HG03342 (cell line): ENCODE measurements around the gene BRD3OS.

ENCODE experiments used
- ATAC-seq: cut with Tn5 transposase; IDR thresholded peaks from one replicate; pipeline ENCODE4 v1.9.1; 2021; ENCODE audit warnings: mild to moderate bottlenecking, moderate library complexity; ENCODE audit not compliant: unreplicated experiment

Gene BRD3OS

DNA sequence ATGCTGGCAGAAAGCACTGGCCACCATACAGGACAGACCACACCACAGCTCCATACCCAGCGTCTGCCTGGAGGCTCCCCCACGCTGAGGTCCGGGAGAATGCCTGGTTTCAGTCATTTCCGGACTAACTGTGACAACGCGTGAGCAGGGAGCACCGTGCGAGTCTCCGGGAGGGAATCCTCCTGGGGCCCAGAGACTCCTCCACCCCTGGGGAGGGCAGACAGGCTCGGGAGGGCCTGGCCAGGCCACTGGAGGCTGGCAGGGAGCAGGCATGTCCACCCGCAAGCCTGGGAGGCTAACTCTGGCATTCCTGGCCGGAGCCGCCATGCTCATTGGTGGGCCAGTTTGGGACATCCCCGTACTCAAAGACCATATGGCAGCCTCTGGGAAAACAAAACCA, 6.5 kb downstream of the BRD3OS start:
- no peak for ATAC-seq

DNA sequence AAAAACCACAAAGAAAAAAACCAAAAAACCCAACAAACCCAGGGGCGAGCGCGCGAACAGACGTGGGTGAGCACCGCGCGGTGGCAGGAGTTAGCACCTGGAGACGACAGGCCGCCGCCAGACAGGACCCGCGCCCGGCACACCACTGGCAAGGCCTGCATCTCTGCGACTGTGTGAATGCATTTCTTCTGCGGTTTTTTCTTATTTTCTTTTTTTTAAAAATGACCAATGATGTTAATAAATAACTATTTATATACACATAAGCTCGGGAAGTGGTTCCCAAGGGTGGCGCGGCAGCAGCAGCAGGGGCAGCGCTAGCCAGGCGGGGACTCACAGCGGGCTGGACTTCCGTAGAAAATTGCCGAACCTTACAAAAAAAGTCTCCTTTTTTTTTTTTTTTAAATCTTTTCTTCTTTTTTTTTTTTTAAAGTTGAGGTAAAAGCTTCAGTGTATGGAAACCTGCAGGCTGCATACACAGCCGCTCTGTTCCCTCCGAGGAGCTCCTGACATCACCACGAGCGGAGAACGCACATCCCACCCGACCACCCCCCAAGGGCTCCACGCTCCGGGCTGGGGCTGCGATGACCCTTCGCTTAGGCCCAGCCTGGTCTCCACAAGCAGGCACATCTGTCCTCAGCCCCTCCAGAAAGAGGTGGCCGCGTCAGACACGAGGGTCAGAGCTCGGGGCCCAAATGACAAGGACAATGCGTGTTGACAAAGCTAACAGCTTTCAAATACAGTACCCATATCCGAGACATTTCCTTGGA, 7.4 kb downstream of the BRD3OS start:
- no peak for ATAC-seq

GRCh38 chr9:134033516-134034214, 8.4 kb downstream of the BRD3OS start:
- ATAC-seq = no peak

- ATAC-seq = no peak
Measured at GRCh38 chr9:134034215-134035040, 9.1 kb downstream of the BRD3OS start.

GRCh38 chr9:134035041-134036039, 10.1 kb downstream of the BRD3OS start:
- no peak for ATAC-seq

- no peak for ATAC-seq
Measured at GRCh38 chr9:134036130-134036529, 10.8 kb downstream of the BRD3OS start.

GRCh38 chr9:134037641-134038040, 12.4 kb downstream of the BRD3OS start:
- ATAC-seq = no peak

DNA sequence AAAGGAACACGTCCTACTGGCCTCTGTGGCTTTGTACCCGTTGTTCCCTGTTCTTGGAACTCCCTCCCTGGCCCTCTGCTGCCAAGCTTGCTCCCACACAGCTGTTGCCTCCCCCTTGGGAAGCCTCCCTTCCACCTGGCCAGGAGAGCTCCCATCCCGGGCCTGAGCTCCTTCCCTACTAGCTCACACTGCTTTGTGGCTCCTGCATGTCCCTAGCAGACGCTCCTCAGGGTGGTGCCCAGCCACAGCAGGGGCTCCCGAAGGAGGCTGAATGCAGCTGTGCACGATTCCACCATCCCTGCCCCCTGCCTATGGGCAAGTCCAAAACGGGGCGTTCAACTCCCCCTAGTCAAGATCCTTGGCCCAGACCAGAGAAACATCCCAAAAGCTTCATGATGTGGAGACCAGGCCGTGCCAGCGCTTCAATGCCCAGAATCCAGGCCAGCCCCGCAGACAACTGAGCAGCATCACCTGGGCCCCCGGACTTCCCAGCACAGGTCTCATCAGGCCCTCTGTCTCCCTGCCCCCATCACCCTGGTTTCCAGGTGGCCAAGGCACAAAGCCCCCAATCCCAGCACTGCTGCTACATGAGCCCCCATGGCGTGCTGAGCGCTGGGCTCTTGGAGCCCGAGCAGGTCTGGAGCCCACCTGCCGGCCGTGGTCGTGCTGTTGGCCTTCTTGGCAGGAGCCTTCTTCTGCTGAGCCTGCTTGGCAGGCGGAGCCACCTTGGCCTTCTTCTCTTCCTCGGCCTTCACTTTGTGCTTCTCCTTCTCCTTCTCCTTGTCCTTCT, 14.3 kb downstream of the BRD3OS start:
- ATAC-seq = no peak

GRCh38 chr9:134040176-134040565, 14.9 kb downstream of the BRD3OS start:
- ATAC-seq = no peak

DNA sequence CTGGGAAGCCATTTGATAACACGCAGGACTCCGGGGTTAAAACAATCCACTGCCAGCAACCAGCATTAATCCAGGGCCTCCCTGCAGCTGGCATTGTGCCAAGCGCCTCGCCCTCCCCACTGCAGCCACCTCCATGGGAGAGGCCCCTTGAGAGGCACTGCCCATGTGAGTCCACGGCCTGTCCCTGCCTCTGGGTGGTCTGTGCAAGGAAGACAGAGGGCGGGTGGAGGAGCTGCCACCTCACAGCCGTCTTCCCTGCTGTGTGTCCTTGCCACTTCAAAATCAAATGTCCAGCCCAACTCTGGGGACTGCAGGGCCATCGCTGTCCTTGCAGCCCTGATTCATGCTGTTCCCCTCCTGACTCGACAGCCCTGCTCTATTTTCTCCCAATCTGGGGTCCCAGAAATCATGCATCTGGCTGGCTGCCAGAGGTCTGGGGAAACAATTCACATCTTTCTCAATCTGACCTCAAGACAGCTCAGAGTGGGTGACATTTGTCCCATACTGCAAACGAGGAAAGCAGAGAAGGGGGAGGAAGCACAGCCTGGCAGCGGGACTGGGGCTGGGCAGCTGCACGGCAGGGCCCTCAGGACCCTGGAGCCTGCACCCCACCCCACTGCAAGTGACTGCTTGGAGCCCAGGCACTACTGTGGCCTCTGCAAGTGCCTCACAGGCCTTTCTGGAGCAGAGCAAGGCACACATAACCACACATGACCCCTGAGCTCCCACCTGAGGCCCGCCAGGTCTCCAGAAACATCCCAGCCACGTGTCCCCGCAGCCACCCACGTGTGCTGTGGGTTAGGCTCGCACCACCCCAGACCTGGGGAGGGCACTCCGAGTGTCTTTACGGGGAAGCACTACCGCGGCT, 15.7 kb downstream of the BRD3OS start:
- no peak for ATAC-seq

- ATAC-seq = no peak
Measured at GRCh38 chr9:134041649-134041962, 16.3 kb downstream of the BRD3OS start.

GRCh38 chr9:134043531-134043988, 18.3 kb downstream of the BRD3OS start:
- ATAC-seq = no peak

- ATAC-seq = no peak
Measured at GRCh38 chr9:134044944-134045343, 19.7 kb downstream of the BRD3OS start.

- no peak for ATAC-seq
Measured at GRCh38 chr9:134045841-134046544, 20.7 kb downstream of the BRD3OS start.

GRCh38 chr9:134046894-134047681, 21.8 kb downstream of the BRD3OS start:
- ATAC-seq = no peak

DNA sequence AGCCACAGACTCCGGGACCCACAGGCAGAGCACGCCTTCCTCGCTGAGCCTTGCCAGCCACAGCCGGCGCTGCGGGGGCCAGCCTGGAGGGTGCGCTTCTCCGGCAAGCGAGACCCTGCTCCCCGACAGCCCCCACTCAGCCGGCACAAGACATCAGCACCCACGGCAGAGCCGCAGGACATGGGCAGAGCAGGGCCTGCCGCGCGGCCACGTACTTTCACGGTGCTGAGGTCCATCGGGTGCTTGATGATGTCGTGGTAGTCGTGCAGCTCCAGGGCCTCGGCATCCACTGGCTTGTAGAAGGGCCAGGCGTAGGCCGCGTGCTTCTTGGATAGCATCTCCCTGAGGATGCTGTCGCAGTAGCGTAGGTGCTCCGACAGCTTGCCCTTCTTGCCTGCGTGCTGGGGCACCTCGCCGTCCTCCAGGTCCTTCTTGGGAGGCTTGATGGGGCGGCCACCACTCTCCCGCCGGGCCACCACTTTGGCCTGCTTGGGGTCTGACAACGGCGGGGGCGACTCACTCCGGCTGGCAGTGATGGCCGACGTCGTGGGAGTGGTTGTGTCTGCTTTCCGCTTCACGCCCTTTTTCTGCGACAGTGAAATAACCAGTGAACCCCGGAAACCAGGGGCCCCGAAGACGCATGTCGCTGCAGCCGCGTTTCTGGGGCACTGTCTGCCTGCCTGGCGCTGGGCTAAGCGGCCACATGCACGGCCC, 22.7 kb downstream of the BRD3OS start:
- no peak for ATAC-seq

DNA sequence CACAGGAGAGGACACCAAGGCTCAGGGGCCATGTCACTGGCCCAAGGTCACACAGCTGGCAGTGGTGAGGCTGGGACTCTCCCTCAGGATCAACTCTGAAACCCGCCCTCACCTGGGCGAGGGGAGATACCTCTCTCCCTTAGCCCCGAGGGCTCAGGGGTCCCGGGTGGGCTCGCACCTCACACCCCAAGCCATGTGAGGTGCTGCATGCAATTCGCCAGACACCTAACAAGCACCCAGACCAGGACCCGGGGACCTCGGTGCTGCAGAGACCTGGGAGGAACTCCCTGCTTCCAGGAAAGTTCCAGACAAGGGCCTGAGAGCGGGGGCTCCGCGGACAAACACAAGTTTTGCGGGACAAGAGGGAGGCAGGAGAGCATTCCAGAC, 23.3 kb downstream of the BRD3OS start:
- no peak for ATAC-seq
